Measurements from ENCODE around the gene SDHAF3. TPM values are rescaled to one million over a fixed set of nuclear protein-coding genes. Genes with fewer than 3 reads are reported as not detected.

SDHAF3 gene
- total and polyA plus RNA-seq, 2 of the 8 experiments (the other 6 are each of a cell fraction or from before 2014, with no cell fraction given): 12.0 to 31.3 TPM

DNA sequence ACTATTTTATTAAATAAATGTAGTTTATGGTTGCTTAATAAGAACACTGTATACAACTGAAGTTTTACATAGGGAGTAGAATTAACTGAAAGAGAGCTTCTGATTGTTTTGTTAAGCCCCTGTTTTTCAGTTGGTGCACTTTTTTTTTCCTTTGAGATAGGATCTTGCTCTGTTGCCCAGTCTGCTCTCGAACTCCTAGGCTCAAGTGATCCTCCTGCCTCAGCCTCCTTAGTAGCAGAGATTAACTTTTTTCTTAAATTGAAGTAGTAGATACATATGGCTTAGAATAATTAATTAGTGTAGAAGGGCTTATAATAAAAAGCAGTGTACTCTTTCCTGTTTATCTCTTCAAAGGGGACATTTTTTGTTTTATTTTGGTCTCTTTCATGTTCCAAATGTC, 11.2 kb downstream of the SDHAF3 start:
- FAIRE-seq (no peak), DNase-seq (ENCODE audit: low read depth in 1 of 2, low spot score in 2 of 2) (no peak)
- H2BK12ac ChIP-seq (ENCODE audit: low read depth, low read length): no peak overlapping the region
- no peak overlapping the region for H3K56ac ChIP-seq (replicated peaks; ENCODE audit: insufficient read length, low read depth, low read length)
- CTCF ChIA-PET (ENCODE audit: partially characterized antibody): interaction anchor here (0.6 to 1.8 kb wide), 4 partner anchors 9 to 556 kb away, joined by 3 to 5 read pairs (median 4); no protein-coding TSS in a partner anchor
- H4K91ac ChIP-seq (replicated peaks; ENCODE audit: insufficient read length, low read length): no peak overlapping the region
- no peak overlapping the region for H2BK15ac ChIP-seq (ENCODE audit: low read length)
- H2BK20ac ChIP-seq (ENCODE audit: low read length): no peak overlapping the region
- no peaks in the 10 kb centered on the region for H3K23me2 ChIP-seq (ENCODE audit: low read depth, low read length)
- H4K8ac ChIP-seq (ENCODE audit: extremely low read depth, insufficient read depth, low read length): no peak overlapping the region
- H3K4me1 ChIP-seq (replicated peaks in 1 of 4; ENCODE audit: control insufficient read depth in 3 of 4, insufficient read depth in 4 of 4, low read length in 3 of 4): peaks cover 0 to 13% (median 4%) of the 10 kb centered on the region in 4 experiments; a peak in 3 of 7 replicates
- no peak overlapping the region for H2BK120ac ChIP-seq (replicated peaks; ENCODE audit: low read depth, low read length)
- peaks cover 4% of the 10 kb centered on the region for H3K79me1 ChIP-seq (ENCODE audit: low read depth, low read length)
- H3K27me3 ChIP-seq (replicated peaks in 1 of 4; ENCODE audit: control insufficient read depth in 3 of 4, extremely low read depth in 1 of 4, insufficient read depth in 3 of 4, low read length in 3 of 4): no peaks in the 10 kb centered on the region
- H3K14ac ChIP-seq (ENCODE audit: insufficient read length): no peak overlapping the region
- no peaks in the 10 kb centered on the region for H3K9me3 ChIP-seq (ENCODE audit: insufficient read depth in 2 of 2, low read depth in 1 of 2, low read length in 1 of 2)
- H3K79me2 ChIP-seq (ENCODE audit: control insufficient read depth in 1 of 2, insufficient read depth in 2 of 2, low read length in 2 of 2): peaks cover 0 to 96% of the 10 kb centered on the region in 2 experiments; a peak in 3 of 4 replicates
- POLR2A ChIA-PET (ENCODE audit: partially characterized antibody): interaction anchor here (1.7 kb wide), 1 partner anchor 11 kb away, joined by 8 read pairs; the partner anchor contains the start of gene SDHAF3
- H4K20me1 ChIP-seq (replicated peaks in 1 of 2; ENCODE audit: control insufficient read depth in 1 of 2, insufficient read depth in 2 of 2, low read length in 2 of 2): peaks cover 0 to 3% of the 10 kb centered on the region in 2 experiments
- no peak overlapping the region for H2AK5ac ChIP-seq (ENCODE audit: low read depth, low read length)
- no peak overlapping the region for H3K9ac ChIP-seq (replicated peaks in 1 of 4; ENCODE audit: extremely low read depth in 1 of 4, low read depth in 3 of 4, low read length in 3 of 4)
- no peak overlapping the region for H3K4ac ChIP-seq (replicated peaks; ENCODE audit: insufficient read length, low read depth, low read length)
- H3K27ac ChIP-seq (ENCODE audit: low read depth, low read length): no peak overlapping the region
- H3K4me3 ChIP-seq (ENCODE audit: extremely low read depth in 1 of 4, insufficient read depth in 2 of 4, low read depth in 3 of 4, low read length in 4 of 4): no peak overlapping the region
- no peak overlapping the region for H2BK5ac ChIP-seq (ENCODE audit: low read depth, low read length)
- H3K36me3 ChIP-seq (ENCODE audit: control insufficient read depth in 2 of 4, insufficient read depth in 4 of 4, low read length in 3 of 4): no peaks in the 10 kb centered on the region
- H3K18ac ChIP-seq (ENCODE audit: extremely low read depth, low read length): no peak overlapping the region
- no peak for TF ChIP-seq YY1 (IDR thresholded peaks at IDR 0.05; ENCODE audit: low read depth, low read length)
- no peak for TF ChIP-seq POU5F1 (IDR thresholded peaks at IDR 0.05; ENCODE audit: low read depth, low read length)
- no peak for TF ChIP-seq BRCA1 (IDR thresholded peaks at IDR 0.05; ENCODE audit: low read depth, low read length)
- TF ChIP-seq RBBP5 (IDR thresholded peaks at IDR 0.05; ENCODE audit: borderline replicate concordance, low read depth, low read length): no peak
- no peak for TF ChIP-seq KDM5A (IDR thresholded peaks at IDR 0.05; ENCODE audit: low read length)
- TF ChIP-seq TEAD4 (IDR thresholded peaks at IDR 0.05; ENCODE audit: low read depth, low read length): no peak
- TF ChIP-seq EP300 (IDR thresholded peaks at IDR 0.05; ENCODE audit: borderline replicate concordance in 1 of 2, low read depth in 2 of 2, low read length in 2 of 2): no peak
- no peak overlapping the region for H3K4me2 ChIP-seq (ENCODE audit: insufficient read depth in 1 of 2, low read depth in 2 of 2, low read length in 2 of 2)
- H4K5ac ChIP-seq (ENCODE audit: insufficient read length, low read depth, low read length): no peak overlapping the region
- 84% methylated on average over 1 of the region's 1 CpG; no CpG with 5 or more reads in 1 of the 2 experiments for WGBS, 2 experiments (ENCODE audit: extremely low coverage in 1 of 2, insufficient coverage in 1 of 2, insufficient read length in 1 of 2, insufficient replicate concordance in 2 of 2, low coverage in 1 of 2, low lambda C conversion rate in 2 of 2, missing lambda C conversion rate in 1 of 2)
- no peak overlapping the region for H2AFZ ChIP-seq (ENCODE audit: low read length)
- H3K23ac ChIP-seq (ENCODE audit: insufficient read length): no peak overlapping the region

Data from H1 (cell line).